Panc1 (cell line): ENCODE results near the gene CNTN3. TPM values are rescaled to one million over a fixed set of nuclear protein-coding genes. Genes with fewer than 3 reads are reported as not detected.

ENCODE experiments used
- ATAC-seq: fragments of 200-7000 bp; cut with Tn5 transposase; 2 replicates; pipeline ENCODE4 v1.9.1; 2020; ENCODE audit warnings: mild to moderate bottlenecking, moderate library complexity
- BruUV-seq: library from RNA; stranded (reverse); fragments of 400-500 nt; replicated peaks from 2 replicates; lab custom pipeline; 2021; lab: Mats Ljungman, UMichigan
- CTCF ChIA-PET: fragments of 300-600 bp; sonication (Branson Sonifier 250); formaldehyde crosslinking; loops from one replicate; lab custom pipeline; 2022; ENCODE audit warnings: antibody characterized with exemption; lab: Charles Lee
- POLR2A ChIA-PET: fragments of 300-600 bp; sonication (Branson Sonifier 250); formaldehyde crosslinking; loops from one replicate; lab custom pipeline; 2022; ENCODE audit warnings: antibody characterized with exemption; lab: Charles Lee
- DNase-seq: peaks from one replicate; pipeline ENCODE4 v3.0.0-alpha.2; 2010; ENCODE audit warnings: low read depth, low spot score
- H3K27ac ChIP-seq: 2 replicates; pipeline ENCODE4 v1.5.1; 2011; ENCODE audit warnings: mild to moderate bottlenecking, low read length, inconsistent platforms
- H3K27me3 ChIP-seq: fragments of 200-500 bp; sonication (Bioruptor generic); 2 replicates; pipeline ENCODE4 v1.6.0; 2014; ENCODE audit warnings: low read length, inconsistent platforms; ENCODE audit not compliant: control insufficient read depth, insufficient read depth
- H3K36me3 ChIP-seq: fragments of 200-500 bp; sonication (Bioruptor generic); 2 replicates; pipeline ENCODE4 v1.5.1; 2014; ENCODE audit warnings: inconsistent platforms, mild to moderate bottlenecking, low read length, moderate library complexity; ENCODE audit not compliant: control insufficient read depth, insufficient read depth
- H3K4me1 ChIP-seq: 2 replicates; pipeline ENCODE4 v1.5.1; 2011; ENCODE audit warnings: inconsistent platforms, mild to moderate bottlenecking, low read length, moderate library complexity; ENCODE audit not compliant: control insufficient read depth, insufficient read depth
- H3K4me3 ChIP-seq, 2 experiments: 2 replicates each; pipeline ENCODE4 v1.5.1; 2011 to 2012; ENCODE audit warnings: low read depth in 2 of 2, low read length in 2 of 2, mild to moderate bottlenecking in 2 of 2, inconsistent platforms in 1 of 2, moderate library complexity in 1 of 2
- H3K9me3 ChIP-seq: fragments of 200-500 bp; sonication (Bioruptor generic); 2 replicates; pipeline ENCODE4 v1.5.1; 2014; ENCODE audit warnings: low read depth, mild to moderate bottlenecking, inconsistent platforms, low read length, moderate library complexity; ENCODE audit not compliant: control insufficient read depth, insufficient read depth
- CTCF ChIP-seq: fragments of 450-650 bp; IDR thresholded peaks from 2 replicates; pipeline ENCODE4 v1.5.1; 2017; ENCODE audit warnings: mild to moderate bottlenecking
- POLR2AphosphoS5 ChIP-seq: IDR thresholded peaks from 2 replicates; pipeline ENCODE4 v1.6.1; 2012; ENCODE audit warnings: mild to moderate bottlenecking, low read depth, low read length, moderate library complexity
- REST ChIP-seq, 2 experiments: IDR thresholded peaks; 2 replicates each; pipeline ENCODE4 v1.6.1; 2011 to 2012; ENCODE audit warnings: low read depth in 2 of 2, control low read depth in 1 of 2, low read length in 1 of 2, mild to moderate bottlenecking in 1 of 2, moderate library complexity in 1 of 2; ENCODE audit not compliant: insufficient read depth in 1 of 2
- SIN3A ChIP-seq: IDR thresholded peaks from 2 replicates; pipeline ENCODE4 v1.6.1; 2012; ENCODE audit warnings: low read depth, mild to moderate bottlenecking, low read length, moderate library complexity, borderline replicate concordance; ENCODE audit not compliant: insufficient read depth
- TCF7L2 ChIP-seq: IDR thresholded peaks from 2 replicates; pipeline ENCODE4 v1.6.1; 2011; ENCODE audit warnings: mild to moderate bottlenecking, low read depth, low read length, inconsistent platforms
- in situ Hi-C: cut with HindIII; loops from 2 replicates; pipeline ENCODE4 v1.10.0; 2016; ENCODE audit warnings: low sequenced_read_pairs, low pct_unique_long_range_greater_than_20kb
- intact Hi-C: fragments of 100-400 bp; cut with micrococcal nuclease; formaldehyde crosslinking; loops from one replicate; pipeline ENCODE4 v1.10.0; 2022; ENCODE audit not compliant: unreplicated experiment
- total RNA-seq: library from RNA; stranded (reverse); gene quantifications from one replicate; pipeline ENCODE4 v1.2.1, GENCODE V29; 2021; ENCODE audit not compliant: unreplicated experiment

CNTN3 gene
- total RNA-seq, 1 experiment from 2014 or later: not detected

- Histone ChIP-seq H3K27ac (no peak overlapping the region), H3K36me3 (no peaks in the 10 kb centered on the region), H3K27me3 (no peaks in the 10 kb centered on the region), H3K9me3 (no peaks in the 10 kb centered on the region), H3K4me1 (no peaks in the 10 kb centered on the region), H3K4me3 (no peak overlapping the region)
- DNase-seq (no peak), ATAC-seq (no peak)
- intact Hi-C loops: no loop called here
- in situ Hi-C loops: no loop called here
- ChIA-PET POLR2A (no interaction called here), CTCF (no interaction called here)
- TF ChIP-seq TCF7L2 (no peak), CTCF (no peak), POLR2AphosphoS5 (no peak), SIN3A (no peak), REST (IDR thresholded peaks at IDR 0.05; ENCODE audit: insufficient read depth in 1 of 2, low read depth in 2 of 2, low read length in 1 of 2) (no peak)
- BruUV-seq: no TSS peak
Observed at GRCh38 chr3:74584782-74585181, 29.7 kb downstream of the CNTN3 start.

- POLR2A ChIA-PET: no interaction called here
- ATAC-seq: no peak
- BruUV-seq: no TSS peak
- H3K4me1 ChIP-seq: no peaks in the 10 kb centered on the region
- TF ChIP-seq CTCF (no peak), REST (IDR thresholded peaks at IDR 0.05; ENCODE audit: insufficient read depth in 1 of 2, low read depth in 2 of 2, low read length in 1 of 2) (no peak), SIN3A (no peak), POLR2AphosphoS5 (no peak)
- no peak overlapping the region for H3K4me3 ChIP-seq
- DNase-seq: no peak
- no peak overlapping the region for H3K27ac ChIP-seq
- CTCF ChIA-PET: interaction anchor here (0.5 kb wide), 1 partner anchor 623 kb away, joined by 4 read pairs; no protein-coding TSS in a partner anchor
- no peaks in the 10 kb centered on the region for H3K36me3 ChIP-seq
- no peaks in the 10 kb centered on the region for H3K9me3 ChIP-seq
- in situ Hi-C loops: no loop called here
- H3K27me3 ChIP-seq: no peaks in the 10 kb centered on the region
- intact Hi-C loops: no loop called here
Observed at GRCh38 chr3:74582982-74583381, 31.5 kb downstream of the CNTN3 start.
